ENCODE data around the gene CPPED1. TPM values are rescaled to one million over a fixed set of nuclear protein-coding genes. Genes with fewer than 3 reads are reported as not detected.

The CPPED1 gene
- total and polyA plus RNA-seq, 8 donors = 8.0 to 178 (median 13.1) TPM

DNA sequence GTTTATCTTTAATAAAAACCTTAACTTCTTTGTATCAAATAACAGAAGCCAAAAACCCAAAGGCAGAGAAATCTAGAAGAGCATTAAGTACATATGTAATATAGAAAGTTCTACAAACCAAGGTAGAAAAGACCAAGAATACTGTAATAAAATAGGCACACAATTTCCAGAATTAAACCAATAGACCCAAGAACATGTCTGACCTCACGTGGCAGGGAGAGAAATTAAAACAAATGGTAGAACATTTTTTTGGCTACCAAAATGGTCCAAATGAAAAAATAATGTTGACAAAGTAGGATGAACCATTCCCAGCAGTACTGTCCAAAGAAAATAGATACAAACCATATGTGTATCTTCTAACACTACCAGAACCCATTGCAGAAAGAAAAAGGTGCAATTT, 183.5 kb downstream of the CPPED1 start:
- TF ChIP-seq POLR2AphosphoS5 (IDR thresholded peaks at IDR 0.05) (no peak), EP300 (IDR thresholded peaks at IDR 0.05) (no peak), POLR2A (IDR thresholded peaks at IDR 0.05) (no peak)
- TF ChIP-seq, protein P1, sequence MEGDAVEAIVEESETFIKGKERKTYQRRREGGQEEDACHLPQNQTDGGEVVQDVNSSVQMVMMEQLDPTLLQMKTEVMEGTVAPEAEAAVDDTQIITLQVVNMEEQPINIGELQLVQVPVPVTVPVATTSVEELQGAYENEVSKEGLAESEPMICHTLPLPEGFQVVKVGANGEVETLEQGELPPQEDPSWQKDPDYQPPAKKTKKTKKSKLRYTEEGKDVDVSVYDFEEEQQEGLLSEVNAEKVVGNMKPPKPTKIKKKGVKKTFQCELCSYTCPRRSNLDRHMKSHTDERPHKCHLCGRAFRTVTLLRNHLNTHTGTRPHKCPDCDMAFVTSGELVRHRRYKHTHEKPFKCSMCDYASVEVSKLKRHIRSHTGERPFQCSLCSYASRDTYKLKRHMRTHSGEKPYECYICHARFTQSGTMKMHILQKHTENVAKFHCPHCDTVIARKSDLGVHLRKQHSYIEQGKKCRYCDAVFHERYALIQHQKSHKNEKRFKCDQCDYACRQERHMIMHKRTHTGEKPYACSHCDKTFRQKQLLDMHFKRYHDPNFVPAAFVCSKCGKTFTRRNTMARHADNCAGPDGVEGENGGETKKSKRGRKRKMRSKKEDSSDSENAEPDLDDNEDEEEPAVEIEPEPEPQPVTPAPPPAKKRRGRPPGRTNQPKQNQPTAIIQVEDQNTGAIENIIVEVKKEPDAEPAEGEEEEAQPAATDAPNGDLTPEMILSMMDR (IDR thresholded peaks at IDR 0.05) = no peak
- Histone ChIP-seq H3K4me1 (no peaks in the 10 kb centered on the region), H3K36me3 (no peaks in the 10 kb centered on the region), H3K27me3 (peaks cover 0 to 3% (median 0%) of the 10 kb centered on the region in 3 donors), H3K27ac (no peak overlapping the region), H3K9me3 (no peaks in the 10 kb centered on the region), H3K4me3 (no peak overlapping the region)
- DNase-seq = no peak
- intact Hi-C loops (cut with DNase I; ENCODE audit: low total_unique reads) = no loop called here
- WGBS, 5 donors = 40 to 73% (median 59%) methylated on average over 1 of the region's 1 CpG

DNA sequence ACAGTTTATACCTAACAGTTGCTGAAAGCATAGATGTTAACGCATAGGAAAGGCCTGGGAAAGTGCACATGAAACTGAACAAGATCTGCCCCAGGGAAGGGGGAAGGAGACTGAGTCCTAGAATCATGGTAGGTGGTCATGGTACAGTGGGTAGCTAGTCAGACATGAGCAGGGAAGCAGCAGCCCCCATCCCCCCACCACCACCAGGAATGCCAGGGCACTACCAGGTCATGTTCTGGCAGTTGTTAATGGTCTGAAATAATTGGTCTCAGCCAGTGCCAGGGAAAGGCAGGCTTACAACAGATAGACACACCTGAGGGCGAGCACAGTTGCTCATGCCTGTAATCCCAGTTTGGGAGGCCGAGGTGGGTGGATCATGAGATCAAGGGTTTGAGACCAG, 185.2 kb downstream of the CPPED1 start:
- Histone ChIP-seq H3K36me3 (no peaks in the 10 kb centered on the region), H3K27ac (no peak overlapping the region), H3K9me3 (no peaks in the 10 kb centered on the region), H3K27me3 (no peaks in the 10 kb centered on the region), H3K4me3 (no peak overlapping the region), H3K4me1 (no peaks in the 10 kb centered on the region)
- no peak for DNase-seq
- intact Hi-C loops (cut with DNase I; ENCODE audit: low total_unique reads) = no loop called here
- TF ChIP-seq EP300 (IDR thresholded peaks at IDR 0.05) = no peak
- no peak for TF ChIP-seq POLR2AphosphoS5 (IDR thresholded peaks at IDR 0.05)
- TF ChIP-seq POLR2A (IDR thresholded peaks at IDR 0.05) = no peak
- TF ChIP-seq, protein P1 (IDR thresholded peaks at IDR 0.05) = no peak
- WGBS, 5 donors = 78 to 97% (median 87%) methylated on average over 3 of the region's 3 CpGs

- Histone ChIP-seq H3K27me3 (no peaks in the 10 kb centered on the region), H3K36me3 (no peaks in the 10 kb centered on the region), H3K4me3 (no peak overlapping the region), H3K27ac (no peak overlapping the region), H3K4me1 (peaks cover 0 to 10% (median 0%) of the 10 kb centered on the region in 4 donors), H3K9me3 (no peaks in the 10 kb centered on the region)
- 56 to 73% (median 65%) methylated on average over 9 of the region's 9 CpGs for WGBS, 5 donors
- DNase-seq = no peak
- intact Hi-C loops (cut with DNase I; ENCODE audit: low total_unique reads) = no loop called here
- no peak for TF ChIP-seq POLR2A (IDR thresholded peaks at IDR 0.05)
- no peak for TF ChIP-seq EP300 (IDR thresholded peaks at IDR 0.05)
- TF ChIP-seq, protein P1 (IDR thresholded peaks at IDR 0.05) = no peak
These were observed 186.3 kb downstream of the CPPED1 start for GRCh38 chr16:12617401-12617819.

- H3K4me3 ChIP-seq = no peak overlapping the region
- H3K36me3 ChIP-seq = no peaks in the 10 kb centered on the region
- no peaks in the 10 kb centered on the region for H3K9me3 ChIP-seq
- intact Hi-C loops (cut with DNase I; ENCODE audit: low total_unique reads) = no loop called here
- no peaks in the 10 kb centered on the region for H3K27me3 ChIP-seq
- no peak for DNase-seq
- no peak overlapping the region for H3K27ac ChIP-seq
- TF ChIP-seq EP300 (IDR thresholded peaks at IDR 0.05) (no peak), POLR2A (IDR thresholded peaks at IDR 0.05) (no peak)
- WGBS, 5 donors = 74 to 80% (median 78%) methylated on average over 7 of the region's 7 CpGs
- H3K4me1 ChIP-seq = peaks cover 0 to 11% (median 0%) of the 10 kb centered on the region in 4 donors
These were observed 188.9 kb downstream of the CPPED1 start for GRCh38 chr16:12614662-12615278.

DNA sequence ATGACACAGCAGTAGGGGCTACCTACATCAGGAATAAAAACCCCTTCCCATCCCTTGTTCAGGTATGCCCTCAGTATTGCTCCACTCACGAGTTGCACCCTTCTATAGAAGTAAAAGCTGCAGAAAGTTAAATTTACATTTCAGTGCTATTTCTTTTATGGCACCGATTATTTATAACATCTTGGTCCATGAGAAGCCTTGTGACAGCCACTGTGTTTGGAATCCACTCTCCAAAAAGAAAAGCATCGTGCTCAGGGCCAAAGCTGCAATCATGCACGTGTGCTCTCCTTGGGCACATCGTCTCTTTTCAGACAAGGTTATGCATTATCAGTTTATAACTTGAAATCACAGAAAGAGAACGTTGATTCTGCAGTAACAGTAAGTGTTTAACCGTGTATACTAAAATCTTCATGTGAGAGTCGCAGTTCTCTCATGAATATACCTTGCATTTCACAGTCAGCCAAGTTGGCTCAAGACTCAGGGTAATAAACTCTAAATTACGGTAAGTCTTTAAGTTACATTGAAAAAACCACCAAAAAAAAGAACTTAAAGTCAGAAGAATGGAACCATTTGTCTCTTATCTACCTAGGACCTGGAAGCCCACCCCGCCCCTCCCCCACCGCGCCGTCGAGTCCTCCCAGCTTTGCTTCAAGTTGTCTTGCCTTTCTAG, 189.6 kb downstream of the CPPED1 start:
- 81 to 89% (median 85%) methylated on average over 14 of the region's 14 CpGs for WGBS, 5 donors
- Histone ChIP-seq H3K4me3 (no peak overlapping the region), H3K27me3 (no peaks in the 10 kb centered on the region), H3K27ac (no peak overlapping the region), H3K4me1 (peaks cover 0 to 11% (median 0%) of the 10 kb centered on the region in 4 donors), H3K9me3 (no peaks in the 10 kb centered on the region), H3K36me3 (no peaks in the 10 kb centered on the region)
- intact Hi-C loops (cut with DNase I; ENCODE audit: low total_unique reads) = no loop called here
- TF ChIP-seq POLR2AphosphoS5 (IDR thresholded peaks at IDR 0.05) = no peak
- no peak for TF ChIP-seq EP300 (IDR thresholded peaks at IDR 0.05)
- TF ChIP-seq, protein P1 (IDR thresholded peaks at IDR 0.05) = no peak
- no peak for TF ChIP-seq POLR2A (IDR thresholded peaks at IDR 0.05)
- DNase-seq = no peak

Measured in stomach (tissue), 9 donors.